NCI-H82 treated with DMSO at 0.1 percent for 48 hours (cell line): ENCODE results near the gene COG6.

ENCODE experiments used
- DNase-seq: peaks from one replicate; lab custom pipeline; 2025; ENCODE audit not compliant: unreplicated experiment; lab: John Stamatoyannopoulos, UW

Gene COG6

DNA sequence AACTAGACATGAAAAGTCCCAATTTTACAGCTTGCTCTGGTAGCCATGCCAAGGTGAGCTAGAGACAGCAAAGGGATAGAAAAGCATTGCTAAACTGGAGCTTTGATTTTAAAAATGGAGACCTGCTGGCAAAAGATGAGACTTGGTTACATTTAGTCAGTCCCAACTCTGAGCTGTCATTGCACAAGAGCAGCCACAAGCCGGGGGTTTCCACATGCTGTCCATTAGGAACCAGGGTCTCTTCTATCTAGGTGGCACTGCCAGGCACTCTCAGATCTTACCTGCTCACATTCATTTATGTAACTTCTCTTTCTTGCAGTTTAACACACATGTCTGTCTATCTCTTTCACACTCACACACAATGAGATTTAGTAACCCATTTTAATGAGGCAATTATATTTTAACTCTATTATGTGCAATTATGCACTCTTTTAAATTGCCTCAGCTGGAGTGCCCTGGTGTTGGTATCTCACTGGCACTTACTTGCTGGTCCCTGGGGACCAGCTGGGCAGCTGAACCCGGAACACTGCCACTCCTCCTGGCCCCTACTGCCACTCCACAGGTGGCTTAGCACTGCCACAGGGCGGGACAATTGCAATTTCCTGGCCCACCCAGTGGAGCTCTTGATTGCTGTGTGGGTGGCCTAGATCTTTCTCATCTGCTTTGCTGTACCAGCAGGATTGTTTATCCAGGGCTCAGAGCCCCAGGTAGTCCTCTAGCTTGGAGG lies 112.5 kb downstream of the COG6 start:
- DNase-seq, result no peak

DNA sequence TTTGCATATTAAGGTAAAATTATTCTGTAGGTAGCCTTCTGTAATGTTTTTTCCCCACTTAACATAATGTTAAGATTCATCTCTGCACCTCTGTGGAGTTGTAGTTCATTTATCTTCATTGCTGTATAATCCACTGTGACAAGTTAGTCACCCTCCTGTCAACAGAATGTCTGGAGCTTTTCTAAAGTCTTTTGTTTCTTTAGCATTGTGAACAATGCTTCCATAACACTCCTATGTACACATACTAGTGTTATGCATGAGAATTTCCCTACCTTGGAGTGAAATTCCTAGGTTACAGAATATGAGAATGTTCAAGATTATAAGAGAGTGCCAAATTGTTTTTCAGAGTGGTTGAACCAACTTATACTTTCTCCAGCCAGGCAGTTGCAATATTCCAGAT lies 113.5 kb downstream of the COG6 start:
- peak; percentile 42 for DNase-seq

DNA sequence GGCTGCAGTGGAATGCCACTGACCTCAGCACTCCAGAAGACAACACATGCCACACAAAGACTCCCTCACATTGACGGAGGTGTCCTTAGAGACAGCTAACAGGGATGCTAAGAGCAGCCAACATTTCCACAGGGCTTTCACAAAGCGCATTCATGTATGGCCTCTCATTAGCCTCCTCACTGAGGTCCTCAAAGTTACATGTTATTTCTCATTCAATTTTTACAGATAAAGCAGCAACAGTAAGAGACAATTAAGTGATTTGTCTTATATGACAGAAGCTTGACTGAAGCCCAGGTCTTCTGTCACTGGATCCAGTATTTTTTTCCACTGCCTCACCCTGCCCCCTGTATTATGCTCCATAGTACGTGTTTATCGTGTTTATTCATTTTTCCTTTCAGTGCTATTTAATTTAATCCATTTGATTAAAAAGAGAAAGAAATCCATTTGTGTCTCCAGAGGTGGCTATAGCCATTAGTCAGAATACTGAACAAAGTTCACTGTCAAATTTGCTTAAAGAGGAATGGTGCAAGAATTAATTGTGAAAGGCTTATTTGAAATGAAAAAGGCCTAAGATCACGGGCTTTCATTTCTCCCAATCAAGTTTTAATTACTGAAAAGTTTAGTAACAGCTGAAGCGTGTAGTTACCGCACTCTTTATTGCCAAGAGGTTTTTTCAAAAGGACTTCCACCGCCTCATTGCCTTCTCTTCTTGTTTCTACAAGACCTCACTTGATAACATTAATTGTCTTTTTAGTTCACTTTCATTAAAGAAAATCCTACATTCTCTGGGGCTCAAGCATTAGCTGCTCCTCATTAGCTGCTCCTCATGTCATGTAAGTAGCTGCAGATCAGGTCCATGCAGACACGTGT lies 115.0 kb downstream of the COG6 start:
- no peak for DNase-seq

DNA sequence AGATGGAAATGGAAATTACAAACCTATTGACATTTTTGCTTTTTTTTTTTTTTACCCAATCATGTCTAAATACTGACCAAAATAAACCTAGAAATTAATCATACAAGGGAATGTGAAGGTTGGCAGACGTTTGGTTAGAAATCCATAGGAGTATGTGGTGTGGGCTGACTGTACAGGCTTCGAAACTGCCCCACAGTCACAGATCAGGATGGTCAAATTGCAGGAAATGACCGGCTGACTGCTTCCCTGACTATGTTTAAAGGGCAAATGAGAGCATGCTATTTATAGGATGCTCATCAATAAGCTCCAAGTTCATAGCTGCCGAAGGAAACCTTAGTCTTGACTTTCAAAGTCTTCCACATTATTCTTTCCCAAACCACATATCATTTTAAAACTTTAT lies 118.4 kb downstream of the COG6 start:
- DNase-seq, result no peak

DNA sequence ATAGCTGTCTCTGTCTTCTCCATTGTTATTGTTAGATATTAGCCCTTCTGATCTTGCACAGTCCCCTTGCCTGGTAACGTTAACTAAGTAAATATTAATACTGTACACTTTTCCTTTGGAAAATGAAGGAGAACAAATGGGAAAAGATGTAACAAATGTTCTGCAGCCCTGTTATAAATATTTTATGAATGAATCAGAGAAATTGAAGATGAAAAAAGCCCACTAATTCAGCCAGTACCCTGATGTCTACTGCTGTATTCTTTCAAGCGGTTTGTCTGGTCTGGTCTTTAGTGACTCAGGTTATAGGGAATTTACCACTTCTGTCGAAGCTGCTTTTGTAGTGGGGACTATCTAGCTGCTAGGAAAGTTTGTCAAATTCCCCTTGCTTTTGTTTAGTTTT lies 121.0 kb downstream of the COG6 start:
- DNase-seq, result no peak

DNA sequence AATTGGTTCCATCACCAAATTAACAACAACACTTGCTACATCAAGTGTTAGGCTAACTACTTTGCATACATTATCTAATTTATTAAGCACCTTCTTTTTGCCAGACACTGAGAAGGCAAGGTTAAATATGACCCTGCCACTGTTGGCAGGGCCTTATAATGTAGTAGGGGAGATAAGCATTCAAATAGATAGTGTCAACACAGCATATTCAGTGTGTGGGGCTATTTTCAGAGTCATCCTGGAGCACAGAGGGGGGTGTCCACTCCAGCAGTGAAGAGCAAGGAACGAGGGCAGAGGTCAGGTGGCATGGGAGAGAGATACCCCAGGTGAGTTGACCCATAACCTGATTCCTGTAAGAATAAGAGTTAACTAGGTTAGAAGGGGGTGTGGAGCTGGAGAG lies 121.6 kb downstream of the COG6 start:
- DNase-seq, result no peak

DNA sequence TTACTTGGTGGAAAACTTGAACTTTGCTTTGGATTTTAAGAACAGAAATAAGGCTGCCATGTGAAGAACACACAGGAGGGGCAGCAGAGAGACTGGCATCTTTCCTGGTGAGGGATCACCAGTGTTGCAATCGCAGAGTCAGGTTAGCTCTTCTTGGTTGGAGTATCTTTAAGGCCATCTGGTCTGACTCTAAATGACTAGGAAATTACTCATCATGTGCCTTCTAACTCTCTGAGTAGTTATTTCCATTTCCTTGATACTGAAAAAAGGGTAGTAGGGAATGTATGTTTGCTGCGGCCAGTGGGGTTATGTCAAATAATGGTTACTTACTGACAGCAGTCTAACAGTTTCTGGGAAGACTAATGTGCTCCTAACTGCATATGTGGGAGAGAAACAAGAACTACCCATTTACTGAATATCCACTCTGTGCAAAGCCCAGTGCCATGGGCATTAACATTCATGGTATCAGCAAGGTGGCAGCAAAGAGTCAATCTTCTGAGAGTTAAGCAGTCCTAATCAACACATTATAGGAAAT lies 122.1 kb downstream of the COG6 start:
- DNase-seq, result no peak

DNA sequence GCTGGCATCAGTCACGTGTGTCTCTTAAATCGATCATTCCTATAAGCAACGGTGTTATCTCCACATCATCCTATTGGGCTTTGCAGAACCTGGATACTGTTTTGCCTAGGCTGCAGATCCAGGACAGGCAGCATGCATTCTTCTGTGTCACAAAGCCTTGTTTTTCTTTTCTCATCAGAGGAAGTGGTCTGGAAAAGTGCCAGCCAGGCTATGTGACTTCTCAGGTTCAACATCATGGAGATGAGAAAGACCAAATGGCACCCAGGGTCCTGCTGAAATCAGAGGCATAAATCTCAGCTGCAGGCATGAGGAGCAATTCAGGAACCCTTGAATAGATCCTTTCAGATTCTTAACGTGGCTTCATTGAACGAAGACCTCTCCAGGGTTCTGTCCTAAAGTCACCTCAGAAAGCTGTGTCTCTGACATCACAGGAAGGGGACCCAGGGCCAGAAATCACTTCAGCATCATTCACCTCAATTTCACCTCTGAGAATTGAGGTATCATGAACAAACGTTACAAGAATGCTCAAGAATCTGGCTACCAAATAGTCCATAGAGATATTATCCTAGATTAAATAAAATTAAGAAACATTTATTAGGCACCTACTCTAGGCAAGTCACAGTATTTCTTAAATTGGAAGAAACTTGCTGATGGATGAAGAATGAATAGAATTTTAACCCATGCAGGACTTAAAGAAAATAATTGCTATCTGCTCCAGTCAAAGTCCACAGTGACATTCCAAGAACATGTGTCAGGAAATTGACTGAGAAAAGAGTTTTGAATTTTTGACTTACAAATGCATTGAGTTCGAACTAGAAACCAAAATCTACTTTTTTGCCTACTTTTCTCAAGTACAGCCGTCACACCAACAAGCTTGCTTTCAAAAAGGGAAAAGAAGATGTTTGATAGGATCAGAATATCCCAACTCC lies 124.1 kb downstream of the COG6 start:
- DNase-seq, result peak; percentile 88

DNA sequence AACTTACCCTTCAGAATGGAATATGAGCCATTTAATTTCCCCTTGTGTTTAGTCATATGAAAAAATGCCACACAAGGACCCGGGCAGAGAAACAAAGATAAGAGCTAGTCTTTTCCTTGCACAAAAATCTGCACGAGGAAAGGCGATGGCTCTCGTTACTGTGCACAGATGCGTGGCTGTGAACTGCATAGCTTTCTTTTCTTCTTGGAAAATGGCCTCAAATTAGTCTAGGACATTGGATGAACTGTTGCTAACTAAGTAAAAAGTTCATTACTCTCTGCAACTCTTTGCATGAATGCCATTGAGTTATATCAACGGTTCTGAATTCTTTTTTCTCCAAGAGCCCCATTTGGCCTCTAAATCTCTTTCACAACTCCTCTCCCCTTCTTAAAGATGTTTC lies 125.2 kb downstream of the COG6 start:
- no peak for DNase-seq

DNA sequence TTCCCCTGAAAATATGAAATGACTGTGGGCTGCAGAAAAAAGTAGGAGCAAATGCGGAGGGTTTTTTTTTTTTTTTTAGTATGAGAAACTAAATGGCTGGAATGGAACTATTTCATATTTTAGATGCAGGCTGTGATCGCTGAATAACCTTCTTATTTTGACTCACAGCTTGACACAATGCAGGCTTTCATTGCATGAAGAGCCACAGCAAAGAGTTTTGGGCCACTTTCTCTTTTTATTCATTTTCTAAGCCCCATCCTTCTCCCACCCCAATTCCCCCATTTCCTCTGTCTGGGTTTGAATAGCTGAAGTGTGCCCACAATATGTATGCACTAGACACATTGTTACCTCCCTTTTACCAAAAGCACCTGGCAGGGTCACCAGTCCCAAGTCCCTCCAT lies 125.9 kb downstream of the COG6 start:
- no peak for DNase-seq

DNA sequence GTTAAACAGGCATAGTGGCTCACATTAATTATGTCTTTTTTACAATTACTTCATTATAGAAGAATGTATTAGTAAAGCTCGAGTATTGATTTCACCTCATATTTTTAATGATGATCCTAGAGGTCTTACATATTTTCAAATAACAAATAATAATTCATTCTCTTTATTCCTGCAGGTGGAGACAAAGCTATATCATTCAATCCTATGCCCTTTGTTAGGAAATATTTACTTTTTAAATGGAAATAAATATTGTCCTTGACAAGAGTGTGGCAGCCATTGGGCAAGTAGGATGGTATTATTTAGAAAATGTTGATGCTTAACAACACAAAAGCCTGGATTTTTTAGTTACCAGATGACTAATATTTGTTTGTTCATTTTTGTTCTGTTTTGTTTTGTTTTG lies 127.6 kb downstream of the COG6 start:
- DNase-seq, result no peak

DNA sequence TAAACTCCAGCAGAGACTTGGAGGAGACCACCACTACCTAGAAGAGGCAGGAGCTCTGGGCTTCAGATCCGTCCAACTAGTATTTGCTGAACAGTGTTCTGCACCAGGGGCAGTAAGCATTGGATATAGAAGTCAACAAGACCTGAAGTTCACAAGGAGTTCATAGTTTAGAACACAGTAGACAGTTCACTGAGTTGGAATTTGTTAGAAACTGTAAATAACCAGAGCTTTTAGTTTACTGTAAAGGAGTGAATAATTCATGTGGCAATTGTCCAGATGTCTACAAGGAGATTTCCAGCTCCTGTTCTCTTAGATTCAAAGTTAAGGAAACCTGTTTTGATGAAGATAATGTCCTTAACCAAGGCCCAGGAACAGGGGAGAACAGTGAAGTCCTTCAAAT lies 128.9 kb downstream of the COG6 start:
- DNase-seq, result no peak

DNA sequence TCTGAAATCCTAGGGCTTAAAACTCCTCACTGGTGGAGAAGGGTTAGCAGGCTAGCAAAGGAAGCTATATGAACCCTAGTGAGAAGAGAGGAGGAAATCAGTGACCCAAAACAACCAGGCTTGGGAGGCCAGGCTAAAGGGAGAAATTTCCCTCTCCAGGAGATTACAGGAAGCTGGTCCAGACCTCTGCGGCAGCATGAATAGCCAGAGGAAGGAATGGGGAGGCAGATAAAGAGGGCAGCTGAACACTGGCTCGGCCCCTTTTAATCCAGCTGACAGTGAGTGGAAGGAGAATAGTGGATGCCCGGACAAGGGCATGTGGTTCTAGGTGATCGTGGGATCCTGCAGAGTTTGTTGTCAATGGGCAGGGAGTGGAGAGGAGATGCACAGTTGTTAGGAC lies 130.6 kb downstream of the COG6 start:
- no peak for DNase-seq

DNA sequence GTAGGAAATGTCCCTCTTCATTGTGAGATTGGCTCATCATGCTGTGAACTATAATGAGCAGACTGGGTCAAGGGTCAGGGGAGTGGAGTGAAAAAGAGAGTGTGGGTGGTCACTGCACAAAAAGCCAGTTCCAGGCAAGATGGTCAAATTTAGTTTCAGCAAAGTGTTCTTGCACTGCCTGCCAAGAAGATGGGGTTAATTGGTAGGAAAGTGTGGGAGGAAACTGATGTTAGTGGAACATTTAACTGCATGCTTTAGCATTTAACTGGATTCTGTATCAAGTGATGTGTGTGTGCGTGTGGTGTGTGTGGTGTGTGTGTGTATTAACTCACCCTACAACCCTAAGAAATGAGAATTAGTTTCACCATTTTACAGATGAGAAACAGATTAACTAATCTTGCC lies 131.6 kb downstream of the COG6 start:
- DNase-seq, result no peak

DNA sequence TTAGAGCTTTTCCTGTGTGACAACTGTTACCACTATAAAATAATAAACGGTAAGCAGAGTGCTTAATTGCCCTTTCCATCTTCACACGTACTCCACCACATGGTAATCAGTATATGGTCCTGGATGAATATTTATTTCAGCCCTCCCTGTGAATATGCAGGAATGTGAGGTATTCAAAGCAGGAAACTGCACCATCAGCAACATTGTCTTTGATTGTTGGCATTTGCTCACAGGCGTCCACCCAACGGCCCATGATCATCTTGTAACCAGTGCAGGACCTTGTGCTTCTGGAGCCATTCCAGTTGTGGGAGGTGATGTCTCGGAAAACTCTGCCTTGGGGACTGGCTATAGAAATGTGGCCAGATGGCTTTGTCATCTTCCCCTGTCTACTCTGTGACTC lies 132.6 kb downstream of the COG6 start:
- DNase-seq, result no peak

DNA sequence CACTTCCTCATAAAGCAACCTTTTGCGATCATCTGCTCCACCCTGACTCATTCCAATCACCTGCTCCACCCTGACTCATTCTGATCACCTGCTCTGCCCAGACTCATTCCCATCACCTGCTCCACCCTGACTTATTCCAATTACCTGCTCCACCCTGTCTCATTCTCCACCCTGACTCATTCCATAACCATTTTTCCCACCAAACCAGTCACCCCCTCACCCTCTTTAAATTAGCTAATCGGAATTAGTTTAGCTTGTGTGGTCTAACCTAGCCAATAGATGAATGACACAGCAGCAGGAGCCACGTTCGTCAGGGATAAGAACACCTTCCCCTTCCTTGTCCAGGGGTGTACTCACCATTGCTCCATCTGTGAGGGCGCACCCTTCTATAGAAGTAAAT lies 134.0 kb downstream of the COG6 start:
- no peak for DNase-seq
